Nephron progenitor cell (in vitro differentiated cells): ENCODE measurements around the gene ATG5.
A peak's percentile ranks its signal among the peaks of the same experiment; 100 is the strongest.

Experiments used
- DNase-seq: peaks from one replicate; pipeline ENCODE4 v3.0.0; 2021
- H3K27ac Mint-ChIP-seq: 2 replicates; pipeline ENCODE4 v1.8.0; 2021; ENCODE audit warnings: mild to moderate bottlenecking, moderate library complexity, mixed read lengths
- H3K27me3 Mint-ChIP-seq: 2 replicates; pipeline ENCODE4 v1.8.0; 2021; ENCODE audit warnings: mild to moderate bottlenecking, low read depth, mixed read lengths; ENCODE audit not compliant: poor library complexity
- H3K36me3 Mint-ChIP-seq: 2 replicates; pipeline ENCODE4 v1.8.0; 2021; ENCODE audit warnings: low read depth, mixed read lengths
- H3K4me1 Mint-ChIP-seq: 2 replicates; pipeline ENCODE4 v1.8.0; 2021; ENCODE audit warnings: mixed read lengths
- H3K4me3 Mint-ChIP-seq: 2 replicates; pipeline ENCODE4 v1.8.0; 2021; ENCODE audit warnings: mild to moderate bottlenecking, moderate library complexity, mixed read lengths
- H3K9me3 Mint-ChIP-seq: 2 replicates; pipeline ENCODE4 v1.8.0; 2021; ENCODE audit warnings: mild to moderate bottlenecking, moderate library complexity, mixed read lengths
- CTCF ChIP-seq: fragments of 200-600 bp; sonication (generic); IDR thresholded peaks from 2 replicates; pipeline ENCODE4 v1.5.0; 2021; ENCODE audit warnings: antibody characterized with exemption

Gene ATG5

GRCh38 chr6:106141441-106142237, 183.9 kb downstream of the ATG5 start:
- peak overlapping the region; percentile 82 for H3K27ac Mint-ChIP-seq
- no peak overlapping the region for H3K4me3 Mint-ChIP-seq
- H3K9me3 Mint-ChIP-seq = no peaks in the 10 kb centered on the region
- peaks cover 74% of the 10 kb centered on the region for H3K4me1 Mint-ChIP-seq
- TF ChIP-seq CTCF = no peak
- H3K27me3 Mint-ChIP-seq = no peaks in the 10 kb centered on the region
- H3K36me3 Mint-ChIP-seq = no peaks in the 10 kb centered on the region
- no peak for DNase-seq

GRCh38 chr6:106138151-106138550, 187.4 kb downstream of the ATG5 start:
- H3K9me3 Mint-ChIP-seq = no peaks in the 10 kb centered on the region

GRCh38 chr6:106136845-106137244, 188.7 kb downstream of the ATG5 start:
- Mint-ChIP-seq H3K27me3 (no peaks in the 10 kb centered on the region), H3K4me3 (no peak overlapping the region), H3K4me1 (peaks cover 71% of the 10 kb centered on the region), H3K36me3 (no peaks in the 10 kb centered on the region), H3K27ac (no peak overlapping the region), H3K9me3 (no peaks in the 10 kb centered on the region)
- no peak for TF ChIP-seq CTCF
- DNase-seq = no peak

More at GRCh38 chr6:106138151-106138550, 187.4 kb downstream of the ATG5 start:
- H3K27ac Mint-ChIP-seq = peak overlapping the region; percentile 55
- no peaks in the 10 kb centered on the region for H3K36me3 Mint-ChIP-seq
- peaks cover 73% of the 10 kb centered on the region for H3K4me1 Mint-ChIP-seq
- DNase-seq = no peak
- TF ChIP-seq CTCF = no peak
- H3K4me3 Mint-ChIP-seq = no peak overlapping the region
- no peaks in the 10 kb centered on the region for H3K27me3 Mint-ChIP-seq

GRCh38 chr6:106135911-106136571, 189.5 kb downstream of the ATG5 start:
- H3K4me3 Mint-ChIP-seq = no peak overlapping the region
- H3K9me3 Mint-ChIP-seq = no peaks in the 10 kb centered on the region
- no peak for DNase-seq
- H3K27ac Mint-ChIP-seq = peak overlapping the region; percentile 90
- H3K4me1 Mint-ChIP-seq = peaks cover 63% of the 10 kb centered on the region
- no peaks in the 10 kb centered on the region for H3K36me3 Mint-ChIP-seq
- no peaks in the 10 kb centered on the region for H3K27me3 Mint-ChIP-seq
- no peak for TF ChIP-seq CTCF

- DNase-seq = peak; percentile 60
- TF ChIP-seq CTCF = no peak
- Mint-ChIP-seq H3K9me3 (no peaks in the 10 kb centered on the region), H3K27me3 (no peaks in the 10 kb centered on the region), H3K4me1 (peaks cover 56% of the 10 kb centered on the region), H3K4me3 (no peak overlapping the region), H3K36me3 (no peaks in the 10 kb centered on the region), H3K27ac (peak overlapping the region; percentile 90)
Measured at GRCh38 chr6:106134906-106135634, 190.5 kb downstream of the ATG5 start.
